PC-3 (cell line): ENCODE measurements around the gene TXNDC17. TPM values are rescaled to one million over a fixed set of nuclear protein-coding genes. Genes with fewer than 3 reads are reported as not detected.

Experiments
- ATAC-seq: fragments of 200-7000 bp; cut with Tn5 transposase; 2 replicates; pipeline ENCODE4 v1.9.1; 2020; ENCODE audit warnings: mild to moderate bottlenecking, moderate library complexity
- BruUV-seq: library from RNA; stranded (reverse); fragments of 400-500 nt; replicated peaks from 2 replicates; lab custom pipeline; 2021; lab: Mats Ljungman, UMichigan
- CTCF ChIA-PET: fragments of 300-600 bp; sonication (Branson Sonifier 250); formaldehyde crosslinking; loops from one replicate; lab custom pipeline; 2022; ENCODE audit warnings: antibody characterized with exemption; lab: Charles Lee
- POLR2A ChIA-PET: fragments of 300-600 bp; sonication (Branson Sonifier 250); formaldehyde crosslinking; loops from one replicate; lab custom pipeline; 2022; ENCODE audit warnings: antibody characterized with exemption; ENCODE audit not compliant: unreplicated experiment; lab: Charles Lee
- DNase-seq: peaks from one replicate; pipeline ENCODE4 v3.0.0-alpha.2; 2015
- H2AFZ ChIP-seq: fragments of 300-600 bp; sonication (generic); 2 replicates; pipeline ENCODE4 v1.6.0; 2016; ENCODE audit warnings: antibody characterized with exemption, low read length
- H3F3A ChIP-seq: fragments of 300-600 bp; sonication (generic); one replicate; pipeline ENCODE4 v1.6.0; 2017; ENCODE audit warnings: antibody characterized with exemption, low read length, control low read depth, mild to moderate bottlenecking; ENCODE audit not compliant: unreplicated experiment
- H3K27ac ChIP-seq: fragments of 300-600 bp; sonication (generic); 2 replicates; pipeline ENCODE4 v1.5.1; 2016; ENCODE audit warnings: mild to moderate bottlenecking, low read length
- H3K27me3 ChIP-seq: fragments of 300-600 bp; sonication (generic); 2 replicates; pipeline ENCODE4 v1.6.1; 2016; ENCODE audit warnings: low read length, mixed read lengths
- H3K36me3 ChIP-seq: fragments of 300-600 bp; sonication (generic); 2 replicates; pipeline ENCODE4 v1.6.1; 2016; ENCODE audit warnings: low read depth, mixed run types, low read length, mixed read lengths
- H3K4me1 ChIP-seq: fragments of 300-600 bp; sonication (generic); 2 replicates; pipeline ENCODE4 v1.5.1; 2016; ENCODE audit warnings: low read length; ENCODE audit not compliant: insufficient read depth
- H3K4me2 ChIP-seq: fragments of 300-600 bp; sonication (generic); 2 replicates; pipeline ENCODE4 v1.6.0; 2016; ENCODE audit warnings: low read length
- H3K4me3 ChIP-seq: fragments of 300-600 bp; sonication (generic); 2 replicates; pipeline ENCODE4 v1.5.1; 2016; ENCODE audit warnings: mild to moderate bottlenecking, low read length, mixed read lengths
- H3K79me2 ChIP-seq: fragments of 300-600 bp; sonication (generic); 2 replicates; pipeline ENCODE4 v1.6.1; 2017; ENCODE audit warnings: low read length, mixed read lengths
- H3K9ac ChIP-seq: fragments of 300-600 bp; sonication (generic); 2 replicates; pipeline ENCODE4 v1.6.0; 2016; ENCODE audit warnings: mild to moderate bottlenecking, low read length
- H3K9me2 ChIP-seq: fragments of 300-600 bp; sonication (generic); replicated peaks from 2 replicates; pipeline ENCODE4 v1.6.1; 2016; ENCODE audit warnings: mixed run types, low read length, mixed read lengths
- H3K9me3 ChIP-seq: fragments of 300-600 bp; sonication (generic); 2 replicates; pipeline ENCODE4 v1.6.1; 2016; ENCODE audit warnings: low read length, mixed read lengths
- H4K20me1 ChIP-seq: fragments of 300-600 bp; sonication (generic); 2 replicates; pipeline ENCODE4 v1.6.1; 2016; ENCODE audit warnings: low read length, mixed read lengths
- CTCF ChIP-seq: fragments of 300-600 bp; sonication (generic); conservative IDR thresholded peaks from 2 replicates; pipeline ENCODE4 v1.5.1; 2017; ENCODE audit warnings: antibody characterized with exemption, low read depth, mild to moderate bottlenecking, low read length
- EZH2 ChIP-seq: fragments of 300-600 bp; sonication (generic); IDR thresholded peaks from one replicate; pipeline ENCODE4 v1.6.1; 2017; ENCODE audit warnings: antibody characterized with exemption, mild to moderate bottlenecking, low read length; ENCODE audit not compliant: unreplicated experiment
- EZH2phosphoT487 ChIP-seq: fragments of 300-600 bp; sonication (generic); IDR thresholded peaks from 2 replicates; pipeline ENCODE4 v1.6.1; 2018; ENCODE audit warnings: mild to moderate bottlenecking, antibody characterized with exemption, low read length, borderline replicate concordance
- intact Hi-C: fragments of 100-400 bp; cut with micrococcal nuclease; formaldehyde crosslinking; loops from 2 replicates; pipeline ENCODE4 v1.9.0; 2023
- total RNA-seq: library from RNA; depleted of rRNA; stranded (reverse); fragments of >200 nt; gene quantifications from 2 replicates; pipeline ENCODE4 v1.2.3, GENCODE V29; 2014

Gene TXNDC17
- total RNA-seq, 1 experiment from 2014 or later: 248 TPM

DNA sequence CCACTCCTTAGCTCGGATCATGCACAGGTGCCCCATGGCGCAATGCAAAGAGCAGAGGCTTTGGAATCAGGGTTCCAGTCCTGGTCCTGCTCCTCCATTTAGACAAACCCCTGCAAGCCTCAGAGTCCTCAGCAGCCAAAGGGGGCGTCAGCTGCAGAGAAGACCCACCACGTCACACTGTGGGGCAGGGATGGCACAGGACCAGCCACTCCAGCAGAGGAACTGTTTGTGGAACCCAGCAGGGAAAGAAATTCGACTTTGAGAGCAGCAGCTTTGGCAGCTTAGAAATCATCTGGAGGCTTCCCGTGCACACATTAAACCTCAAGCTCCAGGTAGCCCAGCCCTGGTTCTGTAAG is 35.9 kb downstream of the TXNDC17 start:
- no peak for ATAC-seq
- Histone ChIP-seq H3F3A (no peaks in the 10 kb centered on the region), H3K9me3 (no peaks in the 10 kb centered on the region), H3K36me3 (no peaks in the 10 kb centered on the region), H4K20me1 (no peaks in the 10 kb centered on the region), H3K27ac (no peak overlapping the region), H3K27me3 (no peaks in the 10 kb centered on the region), H3K4me1 (peaks cover 19% of the 10 kb centered on the region), H3K9ac (no peak overlapping the region), H3K4me3 (no peak overlapping the region), H2AFZ (no peak overlapping the region), H3K9me2 (no peaks in the 10 kb centered on the region), H3K4me2 (no peak overlapping the region), H3K79me2 (no peaks in the 10 kb centered on the region)
- BruUV-seq: no TSS peak
- ChIA-PET POLR2A (no interaction called here), CTCF (no interaction called here)
- no peak for DNase-seq
- intact Hi-C loops: no loop called here
- no peak for TF ChIP-seq CTCF
- TF ChIP-seq EZH2: no peak
- TF ChIP-seq EZH2phosphoT487: no peak

- no TSS peak for BruUV-seq
- H3K27me3 ChIP-seq: no peaks in the 10 kb centered on the region
- no peak overlapping the region for H3K9ac ChIP-seq
- H3K27ac ChIP-seq: no peak overlapping the region
- H3K4me1 ChIP-seq: peaks cover 19% of the 10 kb centered on the region
- TF ChIP-seq EZH2phosphoT487 (no peak), CTCF (no peak), EZH2 (no peak)
- H3F3A ChIP-seq: no peaks in the 10 kb centered on the region
- H4K20me1 ChIP-seq: no peaks in the 10 kb centered on the region
- no peak overlapping the region for H3K4me3 ChIP-seq
- H3K36me3 ChIP-seq: no peaks in the 10 kb centered on the region
- CTCF ChIA-PET: interaction anchor here (0.6 kb wide), 1 partner anchor 119 kb away, joined by 3 read pairs; no protein-coding TSS in a partner anchor
- intact Hi-C loops: no loop called here
- no peaks in the 10 kb centered on the region for H3K9me2 ChIP-seq
- no peaks in the 10 kb centered on the region for H3K79me2 ChIP-seq
- no peak overlapping the region for H3K4me2 ChIP-seq
- POLR2A ChIA-PET: no interaction called here
- DNase-seq (no peak), ATAC-seq (no peak)
- H3K9me3 ChIP-seq: no peaks in the 10 kb centered on the region
- H2AFZ ChIP-seq: no peak overlapping the region
Measured at GRCh38 chr17:6677158-6677831, 36.4 kb downstream of the TXNDC17 start.

- no peak for TF ChIP-seq EZH2
- TF ChIP-seq CTCF: no peak
- no peak for TF ChIP-seq EZH2phosphoT487
- Histone ChIP-seq H3K9ac (no peak overlapping the region), H3K79me2 (no peaks in the 10 kb centered on the region), H3K9me2 (no peaks in the 10 kb centered on the region), H3K4me2 (no peak overlapping the region), H3K4me1 (peaks cover 19% of the 10 kb centered on the region), H3F3A (no peaks in the 10 kb centered on the region), H2AFZ (no peak overlapping the region), H3K4me3 (no peak overlapping the region), H4K20me1 (no peaks in the 10 kb centered on the region), H3K9me3 (no peaks in the 10 kb centered on the region), H3K36me3 (no peaks in the 10 kb centered on the region), H3K27me3 (no peaks in the 10 kb centered on the region), H3K27ac (no peak overlapping the region)
- DNase-seq (no peak), ATAC-seq (no peak)
- POLR2A ChIA-PET: no interaction called here
- intact Hi-C loops: no loop called here
- CTCF ChIA-PET: interaction anchor here (0.6 kb wide), 1 partner anchor 120 kb away, joined by 3 read pairs; no protein-coding TSS in a partner anchor
- no TSS peak for BruUV-seq
Measured at GRCh38 chr17:6677946-6678345, 37.1 kb downstream of the TXNDC17 start.
